ENCODE data around the gene SGSM2. TPM values are rescaled to one million over a fixed set of nuclear protein-coding genes. Genes with fewer than 3 reads are reported as not detected.
A peak's percentile ranks its signal among the peaks of the same experiment; 100 is the strongest.

SGSM2 gene
- 32.0 TPM for total RNA-seq (2013)
- polyA plus RNA-seq: 100 to 1,000 TPM in 1 of 3 donors, 1 to 10 TPM in 2; 3.0 to 130 (median 3.5) TPM
- 23.7 and 26.6 TPM in 2 replicates for polyA minus RNA-seq
- total RNA-seq: 12.8 to 71.5 (median 51.6) reads per million in 11 experiments

GRCh38 chr17:2336852-2337543 is at the start of gene SGSM2:
Gene SGSM2, plus strand, starts transcription at chr17:2337501. Its CDS starts 188 bp downstream, at chr17:2337689.
- intact Hi-C loops (cut with micrococcal nuclease): loop anchor here in 1 of 2 donors (5.0 kb wide), 1 partner anchor 35 kb away; the partner anchor contains the start of genes SMG6 and SRR
- Histone ChIP-seq H3K36me3 (replicated peaks in 1 of 2; ENCODE audit: control insufficient read depth in 1 of 2, insufficient read depth in 2 of 2, low read length in 2 of 2) (peaks cover 30 to 37% of the 10 kb centered on the region in 2 donors), H3K4me2 (replicated peaks; ENCODE audit: extremely low read depth, low read length, poor library complexity, severe bottlenecking) (peak within 1 kb of the TSS; percentile 100), H3K4me1 (ENCODE audit: control insufficient read depth in 1 of 2, insufficient read depth in 2 of 2, low read length in 2 of 2) (peaks cover 20 to 25% of the 10 kb centered on the region in 2 donors), H2AFZ (ENCODE audit: insufficient read depth, low read depth, low read length, poor library complexity, severe bottlenecking) (peak within 1 kb of the TSS; percentile 96), H3K27me3 (ENCODE audit: control insufficient read depth in 2 of 2, insufficient read depth in 2 of 2, low read length in 2 of 2) (no peaks in the 10 kb centered on the region), H3K9me3 (replicated peaks in 1 of 2; ENCODE audit: control insufficient read depth in 1 of 2, insufficient read depth in 1 of 2, low read length in 2 of 2) (no peaks in the 10 kb centered on the region), H3K79me2 (ENCODE audit: insufficient read depth, low read length) (peaks cover 18% of the 10 kb centered on the region), H3K27ac (ENCODE audit: low read depth in 1 of 2, low read length in 2 of 2) (peak within 1 kb of the TSS; percentile 34 to 73), H3K4me3 (replicated peaks in 1 of 3; ENCODE audit: low read depth in 2 of 3, low read length in 3 of 3) (peak within 1 kb of the TSS; percentile 84 to 91 (median 88)), H4K20me1 (ENCODE audit: insufficient read depth, low read length) (peaks cover 6% of the 10 kb centered on the region), H3K9ac (ENCODE audit: insufficient read depth, low read length, poor library complexity, severe bottlenecking) (peak within 1 kb of the TSS; percentile 74)
- Mint-ChIP-seq H3K36me3 (peaks cover 4 to 5% of the 10 kb centered on the region in 2 donors), H3K27me3 (ENCODE audit: low read depth in 3 of 3) (peaks cover 0 to 4% (median 0%) of the 10 kb centered on the region in 3 donors), H3K27ac (peak within 1 kb of the TSS; percentile 69 to 94 (median 86)), H3K4me1 (peaks cover 15% of the 10 kb centered on the region), H3K4me3 (peak within 1 kb of the TSS; percentile 95 to 97), H3K9me3 (no peaks in the 10 kb centered on the region)
- WGBS (ENCODE audit: insufficient coverage): under 1% methylated on average over 77 of the region's 77 CpGs
- DNase-seq: peak in 1 of 3 donors; percentile 19
- no peak for TF ChIP-seq CTCF (IDR thresholded peaks at IDR 0.05)

- no peak overlapping the region for H2AFZ ChIP-seq (ENCODE audit: insufficient read depth, low read depth, low read length, poor library complexity, severe bottlenecking)
- no peaks in the 10 kb centered on the region for H4K20me1 ChIP-seq (ENCODE audit: insufficient read depth, low read length)
- Mint-ChIP-seq H3K9me3 (no peaks in the 10 kb centered on the region), H3K4me1 (no peaks in the 10 kb centered on the region), H3K4me3 (no peak overlapping the region), H3K36me3 (peaks cover 70 to 92% of the 10 kb centered on the region in 2 donors), H3K27ac (peak overlapping the region in 2 of 7 donors; percentile 15 to 63), H3K27me3 (ENCODE audit: low read depth in 3 of 3) (peaks cover 0 to 2% (median 0%) of the 10 kb centered on the region in 3 donors)
- H3K4me1 ChIP-seq (ENCODE audit: control insufficient read depth in 1 of 2, insufficient read depth in 2 of 2, low read length in 2 of 2): no peaks in the 10 kb centered on the region
- no peaks in the 10 kb centered on the region for H3K9me3 ChIP-seq (replicated peaks in 1 of 2; ENCODE audit: control insufficient read depth in 1 of 2, insufficient read depth in 1 of 2, low read length in 2 of 2)
- H3K27me3 ChIP-seq (ENCODE audit: control insufficient read depth in 2 of 2, insufficient read depth in 2 of 2, low read length in 2 of 2): no peaks in the 10 kb centered on the region
- no peak overlapping the region for H3K27ac ChIP-seq (ENCODE audit: low read depth in 1 of 2, low read length in 2 of 2)
- intact Hi-C loops (cut with micrococcal nuclease): loop anchor here in 1 of 2 donors (5.0 kb wide), 1 partner anchor 238 kb away; no protein-coding TSS in a partner anchor
- no peaks in the 10 kb centered on the region for H3K79me2 ChIP-seq (ENCODE audit: insufficient read depth, low read length)
- no peak overlapping the region for H3K9ac ChIP-seq (ENCODE audit: insufficient read depth, low read length, poor library complexity, severe bottlenecking)
- 20% methylated on average over 1 of the region's 5 CpGs for WGBS (ENCODE audit: insufficient coverage)
- no peak overlapping the region for H3K4me3 ChIP-seq (replicated peaks in 1 of 3; ENCODE audit: low read depth in 2 of 3, low read length in 3 of 3)
- no peak for TF ChIP-seq CTCF (IDR thresholded peaks at IDR 0.05)
- no peak overlapping the region for H3K4me2 ChIP-seq (replicated peaks; ENCODE audit: extremely low read depth, low read length, poor library complexity, severe bottlenecking)
- DNase-seq: no peak
- H3K36me3 ChIP-seq (replicated peaks in 1 of 2; ENCODE audit: control insufficient read depth in 1 of 2, insufficient read depth in 2 of 2, low read length in 2 of 2): peaks cover 29 to 90% of the 10 kb centered on the region in 2 donors
Measured at GRCh38 chr17:2289878-2290478, 47.3 kb upstream of the SGSM2 start.

Data from CD14-positive monocyte (primary cell).